HG02571 (cell line): Measurements from ENCODE around the gene PCDHGB1.
"Not testable (repeated sequence)": the region's sequence is repeated elsewhere in the genome, so short reads cannot be mapped to it uniquely, and the experiment has no call there.

Experiments
- ATAC-seq: cut with Tn5 transposase; IDR thresholded peaks from one replicate; pipeline ENCODE4 v1.9.1; 2021; ENCODE audit warnings: mild to moderate bottlenecking, moderate library complexity; ENCODE audit not compliant: unreplicated experiment

The PCDHGB1 gene

DNA sequence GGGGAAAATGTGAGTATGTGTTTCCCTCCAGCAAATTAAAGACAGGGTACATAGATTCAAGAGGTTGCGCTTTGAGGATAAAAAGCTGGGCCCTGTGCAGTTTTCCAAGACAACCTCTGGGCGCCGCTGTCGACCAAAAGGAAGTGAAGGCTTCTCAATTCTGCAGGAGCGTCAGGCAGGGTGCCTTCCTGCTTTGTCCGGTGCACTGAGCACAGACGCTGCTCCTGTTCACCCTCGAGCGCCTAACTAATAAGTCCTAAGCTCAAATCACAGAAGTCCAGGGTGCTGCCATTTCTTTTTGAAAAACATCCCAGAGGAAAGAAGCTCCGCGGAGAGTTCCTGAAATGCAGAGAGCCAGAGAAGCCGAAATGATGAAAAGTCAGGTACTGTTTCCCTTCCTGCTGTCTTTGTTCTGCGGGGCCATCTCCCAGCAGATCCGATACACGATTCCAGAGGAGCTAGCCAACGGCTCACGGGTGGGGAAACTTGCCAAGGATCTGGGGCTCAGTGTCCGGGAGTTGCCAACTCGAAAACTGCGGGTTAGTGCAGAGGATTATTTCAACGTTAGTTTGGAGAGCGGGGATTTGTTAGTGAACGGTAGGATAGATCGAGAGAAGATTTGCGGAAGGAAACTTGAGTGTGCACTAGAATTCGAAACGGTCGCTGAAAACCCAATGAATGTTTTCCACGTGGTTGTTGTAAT, at the start of gene PCDHGB1:
Gene PCDHGB1 (plus strand): TSS at position 183 of the 703 bp plus-strand sequence. CDS start 162 bp downstream, at position 345.
- no peak for ATAC-seq

DNA sequence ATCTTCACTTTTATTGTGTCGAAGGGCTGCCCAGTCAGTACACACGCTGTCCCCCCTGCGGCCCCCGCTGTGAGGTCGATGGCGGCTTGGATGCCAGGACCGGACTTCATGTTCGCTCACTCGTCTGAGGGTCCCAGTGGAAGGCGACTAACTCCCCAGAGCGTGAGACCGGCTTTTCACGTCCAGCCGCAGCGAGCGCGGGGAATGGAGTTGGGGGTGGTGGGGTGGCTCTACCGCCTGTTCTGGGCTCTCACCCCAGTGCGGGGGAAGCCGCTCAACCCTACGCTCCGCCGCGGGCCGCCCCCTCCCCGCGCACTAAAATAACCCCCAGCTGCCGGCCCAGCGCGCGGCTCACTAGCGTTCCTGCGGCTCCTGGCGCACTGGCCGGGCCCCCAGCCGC, 46.1 kb upstream of the PCDHGB1 start, which contains the start of gene SLC25A2:
Gene SLC25A2 (minus strand): TSS at position 294 of the 400 bp plus-strand sequence. CDS start 184 bp downstream, at position 110.
- ATAC-seq, result no peak

DNA sequence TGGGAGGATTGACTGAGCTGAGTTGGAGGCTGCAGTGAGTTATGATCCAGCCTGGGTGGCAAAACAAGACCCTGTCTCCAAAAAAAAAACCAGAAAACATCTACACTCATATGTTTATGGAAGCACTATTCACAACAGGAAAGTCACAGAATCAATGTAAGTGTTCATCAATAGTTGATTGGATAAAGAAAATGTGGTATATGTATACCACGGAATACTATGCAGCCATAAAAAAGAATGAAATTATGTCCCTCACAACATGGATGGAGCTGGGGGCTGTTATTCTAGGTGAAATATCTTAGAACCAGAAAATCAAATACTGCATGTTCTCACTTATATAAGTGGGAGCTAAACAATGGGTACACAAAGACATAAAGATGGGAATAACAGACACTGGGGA, 43.3 kb upstream of the PCDHGB1 start:
- ATAC-seq, result no peak

DNA sequence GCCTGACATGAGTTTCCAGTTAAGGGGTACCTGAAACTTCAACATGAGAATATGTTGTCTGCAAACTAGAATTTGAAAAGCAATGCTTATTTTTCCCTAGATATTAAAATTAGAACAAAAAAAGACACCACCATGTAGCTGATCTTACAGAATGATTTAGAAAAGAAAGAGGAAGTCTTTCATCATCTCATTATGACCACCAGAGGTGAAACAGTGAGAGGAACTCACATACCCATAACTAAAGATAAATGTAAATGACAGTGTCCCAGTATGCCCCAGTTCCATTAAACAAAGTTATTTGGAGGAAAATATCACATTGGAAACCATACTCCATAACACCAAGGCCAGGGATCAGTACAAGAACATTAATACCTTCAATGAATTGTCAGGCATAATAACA, 36.2 kb upstream of the PCDHGB1 start:
- ATAC-seq, result no peak

DNA sequence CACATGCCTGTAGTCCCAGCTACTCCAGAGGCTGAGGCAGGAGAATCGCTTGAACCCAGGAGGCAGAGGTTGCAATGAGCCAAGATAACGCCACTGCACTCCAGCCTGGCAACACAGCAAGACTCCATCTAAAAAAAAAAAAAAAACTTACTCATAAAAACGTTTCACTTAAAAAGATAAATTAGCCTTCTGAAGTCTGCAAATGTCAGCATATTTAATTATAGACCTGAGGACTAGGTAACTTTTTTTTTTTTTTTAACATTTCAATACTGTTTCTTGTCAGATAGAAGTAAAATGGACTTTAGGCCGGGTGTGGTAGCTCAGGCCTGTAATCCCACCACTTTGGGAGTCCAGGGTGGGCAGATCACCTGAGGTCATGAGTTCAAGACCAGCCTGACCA, 32.9 kb upstream of the PCDHGB1 start:
- ATAC-seq, result not testable (repeated sequence)

DNA sequence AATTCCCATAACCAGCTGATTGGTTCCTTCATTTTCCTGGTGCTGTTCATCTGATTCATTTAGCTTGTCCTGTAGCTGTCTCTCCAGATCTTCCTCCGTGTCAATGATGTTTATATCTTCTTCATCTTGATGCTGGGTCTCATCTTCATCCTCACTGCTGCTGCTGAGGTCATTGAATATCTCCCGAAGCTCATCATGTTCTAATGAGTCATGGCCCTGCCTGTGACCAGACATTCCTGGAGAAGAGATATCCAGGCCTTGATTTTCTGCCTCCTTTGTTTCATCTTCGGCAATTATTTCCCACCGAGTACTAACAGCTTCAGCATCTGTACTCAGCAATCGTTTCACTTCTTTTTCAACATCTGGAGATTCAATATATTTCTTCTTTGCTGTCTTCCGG, 30.7 kb upstream of the PCDHGB1 start:
- ATAC-seq, result no peak

DNA sequence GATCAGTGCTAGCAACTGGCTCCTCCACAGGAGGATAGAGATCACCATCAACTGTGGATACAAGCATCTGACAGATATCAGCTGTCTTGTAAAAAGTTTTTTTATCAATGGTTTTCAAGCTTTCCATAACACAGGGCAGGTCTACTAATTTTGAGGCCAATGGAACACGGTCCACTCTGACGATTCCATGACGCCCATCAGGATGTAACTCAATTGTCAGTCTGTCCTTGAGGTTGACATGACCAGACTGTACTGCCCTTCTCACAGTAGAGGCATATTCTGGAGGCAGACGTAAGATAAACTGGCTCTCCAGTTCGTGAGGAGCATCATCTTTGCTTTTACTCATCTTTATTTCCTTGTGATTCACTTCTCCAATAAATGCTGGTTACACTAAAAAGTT, 30.2 kb upstream of the PCDHGB1 start:
- no peak for ATAC-seq

DNA sequence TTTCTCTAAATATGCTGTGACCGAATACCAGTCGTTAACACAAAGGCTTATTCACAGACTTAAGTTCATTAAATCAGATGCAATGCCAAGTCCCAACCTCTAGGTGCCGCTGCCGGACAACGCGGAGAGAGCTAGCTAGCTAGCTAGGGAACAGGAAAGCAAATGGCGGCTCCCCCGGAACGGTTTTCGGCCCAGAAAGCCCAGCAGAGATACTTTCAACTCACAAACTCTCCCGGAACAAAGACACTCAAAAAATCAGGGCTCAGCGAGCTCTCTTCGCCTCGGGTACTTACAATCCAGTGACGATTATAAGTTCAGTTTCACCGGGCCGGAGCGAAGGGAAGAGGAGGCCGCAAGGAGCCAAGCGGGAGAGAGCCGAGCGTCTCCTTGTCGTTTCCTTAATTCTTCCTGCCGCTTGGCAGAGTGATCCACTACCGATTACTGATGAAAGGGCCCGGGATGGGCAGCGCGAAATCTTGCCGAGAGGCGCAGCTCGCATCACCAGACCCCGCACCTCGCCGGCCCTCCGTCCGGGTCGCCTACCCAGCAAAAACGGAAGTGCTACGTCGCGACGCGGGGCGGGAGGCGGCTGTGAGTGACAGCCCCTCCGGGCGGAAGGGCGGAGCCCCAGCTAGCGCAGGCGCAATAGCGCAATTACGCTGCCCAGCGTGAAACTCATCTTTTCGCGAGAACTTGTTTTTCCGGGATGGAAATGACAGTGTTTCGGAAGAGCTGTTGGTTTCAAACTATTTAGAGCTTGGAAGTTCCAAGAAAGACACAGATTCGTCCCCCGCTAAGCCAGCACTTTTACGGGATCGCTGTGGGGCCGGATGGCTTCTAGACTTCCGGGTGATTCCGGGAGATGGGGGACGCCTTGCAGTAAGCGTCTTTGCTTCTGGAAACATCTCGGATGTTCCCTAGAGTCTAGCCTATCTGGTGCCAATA, 29.4 kb upstream of the PCDHGB1 start, which contains the start of gene TAF7:
Gene TAF7 (minus strand): TSS at position 560 of the 945 bp plus-strand sequence. CDS start 740 bp downstream, outside the sequence.
- peak; percentile 94 for ATAC-seq

DNA sequence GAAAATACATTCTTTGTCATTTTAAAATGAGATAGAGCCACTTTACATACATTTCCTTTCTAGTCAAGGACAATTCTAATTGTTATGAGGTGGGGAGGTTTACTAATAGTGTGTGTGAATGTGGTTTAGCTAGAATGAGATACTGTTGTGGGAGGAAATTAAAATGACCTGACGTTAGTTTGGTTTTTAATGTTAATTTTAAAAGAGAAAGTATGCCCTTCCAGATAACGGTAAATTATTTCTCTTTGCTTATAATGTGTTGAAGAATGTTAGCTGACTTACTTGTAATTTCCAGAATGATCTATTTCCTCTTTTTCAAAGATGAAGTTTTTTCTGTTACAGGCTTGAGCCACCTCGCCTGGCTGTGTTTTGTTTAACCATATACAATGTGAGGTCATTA, 27.6 kb upstream of the PCDHGB1 start:
- no peak for ATAC-seq

DNA sequence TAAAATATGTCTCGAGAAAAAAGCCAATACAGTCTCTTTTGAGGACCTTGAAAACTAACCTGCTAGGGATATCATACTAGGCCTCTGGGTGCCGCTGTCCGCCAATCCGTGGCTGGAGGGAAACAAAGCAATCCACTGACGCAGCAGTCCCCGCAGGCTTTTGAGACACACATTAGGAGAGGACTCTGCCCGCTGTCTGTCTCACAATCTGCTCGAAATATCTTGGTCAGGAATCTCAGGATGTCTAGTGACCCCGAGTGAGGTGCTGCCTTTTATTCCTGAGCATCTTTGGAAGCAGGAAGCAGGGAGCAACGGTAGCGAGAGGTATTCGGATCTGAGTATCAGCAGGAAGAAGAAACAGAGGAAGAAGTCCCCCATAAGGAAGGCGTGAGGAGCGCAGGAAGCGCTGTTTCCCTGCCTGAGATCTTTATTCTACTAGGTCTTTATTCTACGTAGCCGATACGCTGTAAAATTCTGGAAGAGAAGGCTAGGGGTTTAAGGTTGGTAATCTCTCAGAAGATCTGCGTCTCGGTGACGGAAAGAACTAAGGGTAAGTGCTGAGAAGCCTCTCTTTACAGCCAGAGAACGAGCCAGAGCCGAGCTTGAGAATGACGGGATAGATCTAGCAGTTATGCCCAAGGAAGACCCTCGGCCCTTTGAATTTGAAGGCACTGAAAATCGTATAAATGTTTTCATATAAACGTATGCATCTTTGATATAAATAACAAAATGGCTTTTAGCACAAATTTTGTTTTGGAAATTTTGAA, 23.6 kb upstream of the PCDHGB1 start:
- peak; percentile 81 for ATAC-seq

DNA sequence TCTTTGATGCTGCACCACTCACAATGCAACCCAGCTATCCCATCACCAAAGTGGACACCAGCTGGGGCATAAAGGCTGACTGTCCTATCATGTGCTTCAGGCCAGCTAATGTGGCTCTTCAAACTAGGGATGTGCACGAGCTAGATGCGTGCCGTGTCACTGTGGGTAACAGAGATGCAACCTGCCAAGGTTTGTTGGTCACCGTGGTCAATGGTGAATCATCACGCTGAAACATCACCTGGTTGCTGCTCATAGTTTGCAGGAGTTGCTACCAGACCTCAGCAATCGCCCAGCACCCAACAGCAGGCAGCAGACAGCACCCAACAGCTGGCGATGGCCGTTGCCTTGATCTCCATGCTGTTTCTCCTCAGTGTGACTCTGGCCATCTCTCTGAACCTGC, 21.7 kb upstream of the PCDHGB1 start:
- ATAC-seq, result no peak

DNA sequence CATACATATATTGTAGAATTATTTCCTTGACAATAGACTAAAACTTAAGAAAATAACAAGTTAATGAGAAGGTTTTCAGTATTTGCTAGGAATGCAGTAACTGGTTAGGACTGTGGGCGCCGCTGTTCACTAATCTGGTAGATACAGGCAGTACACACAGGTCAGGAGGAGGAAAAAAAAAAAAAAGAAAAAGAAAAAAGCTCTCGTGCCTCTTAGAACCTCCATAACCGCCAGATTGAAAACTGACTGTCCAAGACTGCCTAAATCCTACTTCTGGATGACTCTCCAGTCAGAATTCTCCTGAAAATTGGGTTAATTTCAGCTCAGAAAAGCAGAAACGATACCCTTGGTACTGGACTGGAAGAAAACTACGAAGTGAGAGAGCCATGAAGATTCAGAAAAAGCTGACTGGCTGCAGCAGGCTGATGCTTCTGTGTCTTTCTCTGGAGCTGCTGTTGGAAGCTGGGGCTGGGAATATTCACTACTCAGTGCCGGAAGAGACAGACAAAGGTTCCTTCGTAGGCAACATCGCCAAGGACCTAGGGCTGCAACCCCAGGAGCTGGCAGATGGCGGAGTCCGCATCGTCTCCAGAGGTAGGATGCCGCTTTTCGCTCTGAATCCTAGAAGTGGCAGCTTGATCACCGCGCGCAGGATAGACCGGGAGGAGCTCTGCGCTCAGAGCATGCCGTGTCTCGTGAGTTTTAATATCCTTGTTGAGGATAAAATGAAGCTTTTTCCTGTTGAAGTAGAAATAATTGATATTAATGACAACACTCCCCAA, 19.4 kb upstream of the PCDHGB1 start, which contains the start of gene PCDHGA1:
Gene PCDHGA1 (plus strand): TSS at position 216 of the 782 bp plus-strand sequence.
- ATAC-seq, result no peak

DNA sequence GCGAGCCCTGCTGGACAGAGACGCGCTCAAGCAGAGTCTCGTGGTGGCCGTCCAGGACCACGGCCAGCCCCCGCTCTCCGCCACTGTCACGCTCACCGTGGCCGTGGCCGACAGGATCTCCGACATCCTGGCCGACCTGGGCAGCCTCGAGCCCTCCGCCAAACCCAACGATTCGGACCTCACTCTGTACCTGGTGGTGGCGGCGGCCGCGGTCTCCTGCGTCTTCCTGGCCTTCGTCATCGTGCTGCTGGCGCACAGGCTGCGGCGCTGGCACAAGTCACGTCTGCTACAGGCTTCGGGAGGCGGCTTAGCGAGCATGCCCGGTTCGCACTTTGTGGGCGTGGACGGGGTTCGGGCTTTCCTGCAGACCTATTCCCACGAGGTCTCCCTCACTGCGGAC, 17.3 kb upstream of the PCDHGB1 start:
- not testable (repeated sequence) for ATAC-seq

DNA sequence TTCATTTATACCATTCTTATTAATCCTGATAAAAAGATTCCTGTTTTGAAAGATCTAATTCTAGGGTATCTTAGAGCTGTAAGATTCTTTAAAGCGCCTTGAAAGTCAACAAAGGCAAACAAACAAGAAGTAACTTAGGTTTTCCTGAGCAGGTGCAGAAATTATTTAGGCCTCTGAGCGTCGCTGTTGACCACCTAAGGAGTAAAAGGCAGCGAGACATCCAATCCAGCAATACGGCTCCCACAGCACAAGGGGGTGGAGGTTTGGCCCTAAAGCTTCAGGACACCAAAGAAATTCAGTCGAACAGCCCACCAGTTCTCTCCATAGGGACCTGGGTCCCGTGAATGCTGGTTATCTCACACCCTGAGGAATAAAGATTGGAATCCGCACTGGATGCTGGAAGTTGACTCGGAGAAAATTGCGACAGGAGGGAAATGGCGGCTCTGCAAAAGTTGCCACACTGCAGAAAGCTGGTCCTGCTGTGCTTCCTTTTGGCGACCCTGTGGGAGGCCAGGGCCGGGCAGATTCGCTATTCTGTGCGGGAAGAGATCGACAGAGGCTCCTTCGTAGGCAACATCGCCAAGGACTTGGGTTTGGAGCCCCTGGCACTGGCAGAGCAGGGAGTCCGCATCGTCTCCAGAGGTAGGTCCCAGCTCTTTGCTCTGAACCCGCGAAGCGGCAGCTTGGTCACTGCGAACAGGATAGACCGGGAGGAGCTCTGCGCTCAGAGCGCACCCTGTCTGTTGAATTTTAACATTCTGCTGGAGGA, 11.2 kb upstream of the PCDHGB1 start, which contains the start of gene PCDHGA2:
Gene PCDHGA2 (plus strand): TSS at position 223 of the 769 bp plus-strand sequence.
- ATAC-seq, result no peak

DNA sequence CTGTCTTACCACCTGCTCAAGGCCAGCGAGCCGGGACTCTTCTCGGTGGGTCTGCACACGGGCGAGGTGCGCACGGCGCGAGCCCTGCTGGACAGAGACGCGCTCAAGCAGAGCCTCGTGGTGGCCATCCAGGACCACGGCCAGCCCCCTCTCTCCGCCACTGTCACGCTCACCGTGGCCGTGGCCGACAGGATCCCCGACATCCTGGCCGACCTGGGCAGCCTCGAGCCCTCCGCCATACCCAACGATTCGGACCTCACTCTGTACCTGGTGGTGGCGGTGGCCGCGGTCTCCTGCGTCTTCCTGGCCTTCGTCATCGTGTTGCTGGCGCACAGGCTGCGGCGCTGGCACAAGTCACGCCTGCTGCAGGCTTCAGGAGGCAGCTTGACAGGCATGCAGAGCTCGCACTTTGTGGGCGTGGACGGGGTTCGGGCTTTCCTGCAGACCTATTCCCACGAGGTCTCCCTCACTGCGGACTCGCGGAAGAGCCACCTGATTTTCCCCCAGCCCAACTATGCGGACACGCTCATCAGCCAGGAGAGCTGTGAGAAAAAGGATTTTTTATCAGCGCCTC, 9.0 kb upstream of the PCDHGB1 start:
- not testable (repeated sequence) for ATAC-seq

DNA sequence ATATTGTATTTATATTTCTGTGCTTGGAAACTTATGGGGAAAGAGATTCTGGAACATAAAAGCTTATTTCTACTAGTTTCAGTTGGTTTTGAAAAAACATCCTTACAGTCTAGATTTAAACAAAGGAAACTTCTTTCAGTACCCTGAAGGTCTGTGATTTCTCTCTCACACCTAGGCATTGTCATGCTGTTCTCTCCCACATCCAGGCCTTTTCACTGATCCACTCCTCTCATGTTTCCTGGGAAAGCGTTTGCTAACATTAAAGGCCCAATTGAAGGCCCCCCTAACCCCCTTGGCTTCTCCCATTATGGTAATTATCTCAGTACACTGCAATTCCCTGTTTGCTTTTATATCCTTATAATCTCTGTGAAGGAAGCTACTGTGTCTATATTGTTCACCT, 7.1 kb upstream of the PCDHGB1 start:
- no peak for ATAC-seq

DNA sequence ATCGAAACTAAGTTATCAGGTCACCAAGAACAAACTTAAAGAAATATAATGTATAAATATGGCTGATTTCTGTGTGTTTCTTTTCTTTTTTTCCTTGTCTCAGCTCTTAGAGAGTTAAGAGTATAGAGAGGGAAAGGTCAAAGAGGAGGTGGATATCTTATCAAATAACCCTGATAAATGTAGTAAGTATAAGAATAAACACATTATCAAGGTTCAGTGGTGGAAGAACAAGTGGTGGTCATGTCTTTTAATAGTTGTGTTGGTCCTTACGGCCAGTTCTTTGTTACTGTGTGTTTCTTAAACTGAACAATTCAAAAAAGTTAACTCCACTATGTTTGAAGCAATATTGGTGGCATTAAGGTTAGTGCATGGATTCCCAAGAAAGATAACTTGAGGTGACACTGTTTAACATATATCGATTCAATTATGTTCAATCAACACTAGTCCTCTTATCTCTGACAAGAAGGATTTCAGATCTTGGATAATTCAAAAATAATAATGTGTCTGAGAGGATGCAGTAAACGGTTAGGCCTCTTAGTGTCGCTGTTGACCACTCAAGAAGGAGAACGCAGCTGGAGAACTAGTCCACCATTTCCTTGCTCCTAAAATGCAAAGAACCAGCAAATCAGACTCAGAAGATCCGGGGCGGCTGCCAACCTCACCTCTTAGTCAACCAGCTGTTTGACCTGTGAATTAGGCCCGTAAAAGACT, 6.5 kb upstream of the PCDHGB1 start, which contains the start of gene PCDHGA3:
Gene PCDHGA3 (plus strand): TSS at position 588 of the 711 bp plus-strand sequence. CDS start 205 bp downstream, outside the sequence.
- no peak for ATAC-seq

DNA sequence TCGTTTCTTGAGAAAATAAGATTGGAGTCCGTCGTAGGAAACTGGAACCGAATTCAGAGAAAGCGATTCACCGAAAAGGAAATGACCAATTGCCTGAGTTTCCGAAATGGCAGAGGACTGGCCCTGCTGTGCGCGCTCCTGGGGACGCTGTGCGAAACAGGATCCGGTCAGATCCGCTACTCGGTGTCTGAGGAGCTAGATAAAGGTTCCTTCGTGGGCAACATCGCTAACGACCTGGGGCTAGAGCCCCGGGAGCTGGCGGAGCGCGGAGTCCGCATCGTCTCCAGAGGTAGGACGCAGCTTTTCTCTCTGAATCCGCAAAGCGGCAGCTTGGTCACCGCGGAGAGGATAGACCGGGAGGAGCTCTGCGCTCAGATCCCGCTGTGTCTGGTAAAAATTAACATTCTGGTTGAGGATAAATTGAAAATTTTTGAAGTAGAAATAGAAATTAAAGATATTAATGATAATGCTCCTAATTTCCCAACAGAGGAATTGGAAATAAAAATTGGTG, 5.9 kb upstream of the PCDHGB1 start:
- ATAC-seq, result no peak
